Measurements from ENCODE around the gene MRPL33.

MRPL33 gene

DNA sequence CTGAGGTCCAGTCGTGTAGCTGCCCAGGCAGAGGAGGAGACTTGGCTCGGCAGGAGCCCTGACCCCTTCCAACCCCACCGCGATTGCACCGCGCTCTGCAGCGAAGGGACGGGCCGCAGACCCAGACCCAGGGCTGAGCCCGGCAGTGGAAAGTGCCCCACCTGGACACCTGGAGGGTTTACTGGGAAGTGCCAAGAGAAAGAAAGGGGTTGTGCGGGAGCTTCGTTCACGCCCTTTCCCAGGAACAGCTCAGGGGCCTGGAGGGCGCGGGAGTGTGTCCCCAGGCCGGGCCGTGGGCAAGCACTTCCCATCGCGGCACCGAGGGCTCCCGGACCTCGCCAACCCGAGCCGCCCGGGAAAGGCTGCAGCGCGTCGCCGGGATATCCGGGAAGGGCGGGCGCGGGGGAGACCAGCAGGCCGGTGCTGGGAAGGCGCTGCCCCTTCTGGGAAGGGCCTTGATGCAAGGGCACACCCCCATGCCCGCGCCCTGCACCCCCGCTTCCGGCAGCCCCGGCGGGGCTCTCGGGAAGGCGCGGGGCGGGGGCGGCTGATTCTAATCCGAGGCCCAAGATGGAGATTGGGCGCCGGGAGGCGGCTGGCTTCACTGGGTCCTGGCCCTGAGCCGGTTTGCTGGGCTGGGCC is 36.1 kb upstream of the MRPL33 start:
- Histone ChIP-seq H4K8ac (ENCODE audit: low read depth, low read length) (peak overlapping the region; percentile 84), H3K79me1 (ENCODE audit: low read length) (peaks cover 4% of the 10 kb centered on the region), H3K9ac (ENCODE audit: low read length) (peak overlapping the region; percentile 35), H3K4me2 (ENCODE audit: low read length) (peak overlapping the region; percentile 76), H3K4me1 (ENCODE audit: control insufficient read depth in 1 of 2, insufficient read depth in 2 of 2, low read length in 2 of 2) (peaks cover 3 to 10% of the 10 kb centered on the region in 2 experiments), H4K91ac (ENCODE audit: low read depth, low read length) (peak overlapping the region; percentile 82), H3K79me2 (ENCODE audit: control insufficient read depth, insufficient read depth, low read length, poor library complexity) (peaks cover 4% of the 10 kb centered on the region), H3K27ac (ENCODE audit: low read depth, low read length) (no peak overlapping the region), H3K23ac (ENCODE audit: low read length) (no peak overlapping the region), H4K12ac (ENCODE audit: low read depth, low read length) (peak overlapping the region; percentile 55), H3K4ac (ENCODE audit: low read depth, low read length) (peak overlapping the region; percentile 5), H3K36me3 (ENCODE audit: control insufficient read depth in 1 of 2, insufficient read depth in 2 of 2, low read length in 2 of 2) (no peaks in the 10 kb centered on the region), H3K14ac (ENCODE audit: low read length) (peak overlapping the region; percentile 23), H2BK12ac (ENCODE audit: low read length) (peak overlapping the region; percentile 41), H3K18ac (ENCODE audit: low read length) (peak overlapping the region; percentile 13), H3K27me3 (ENCODE audit: insufficient read depth, low read length) (no peaks in the 10 kb centered on the region), H3K9me3 (ENCODE audit: insufficient read depth, low read depth, low read length) (peaks cover 2% of the 10 kb centered on the region), H3K4me3 (ENCODE audit: low read depth, low read length) (peak overlapping the region; percentile 55), H2AK5ac (ENCODE audit: low read length) (no peak overlapping the region), H2BK120ac (ENCODE audit: insufficient read depth, low read length, poor library complexity) (peak overlapping the region; percentile 70), H2AFZ (ENCODE audit: insufficient read depth, low read length, poor library complexity) (peak overlapping the region; percentile 38), H2BK5ac (ENCODE audit: low read depth, low read length, poor library complexity) (no peak overlapping the region)
- no CpG with 5 or more reads among the region's 51 CpGs for WGBS (ENCODE audit: extremely low coverage, insufficient coverage, insufficient read length)
- no peak for DNase-seq

GRCh38 chr2:27736031-27736889 is 35.3 kb upstream of the MRPL33 start:
- Histone ChIP-seq H3K27me3 (ENCODE audit: insufficient read depth, low read length) (no peaks in the 10 kb centered on the region), H3K9ac (ENCODE audit: low read length) (no peak overlapping the region), H3K79me2 (ENCODE audit: control insufficient read depth, insufficient read depth, low read length, poor library complexity) (peaks cover 4% of the 10 kb centered on the region), H4K8ac (ENCODE audit: low read depth, low read length) (peak overlapping the region; percentile 84), H3K4me1 (ENCODE audit: control insufficient read depth in 1 of 2, insufficient read depth in 2 of 2, low read length in 2 of 2) (peaks cover 3 to 10% of the 10 kb centered on the region in 2 experiments), H2AFZ (ENCODE audit: insufficient read depth, low read length, poor library complexity) (peak overlapping the region; percentile 38), H2BK12ac (ENCODE audit: low read length) (no peak overlapping the region), H2BK120ac (ENCODE audit: insufficient read depth, low read length, poor library complexity) (no peak overlapping the region), H3K4ac (ENCODE audit: low read depth, low read length) (no peak overlapping the region), H3K4me2 (ENCODE audit: low read length) (peak overlapping the region; percentile 76), H3K14ac (ENCODE audit: low read length) (no peak overlapping the region), H2BK5ac (ENCODE audit: low read depth, low read length, poor library complexity) (no peak overlapping the region), H3K27ac (ENCODE audit: low read depth, low read length) (no peak overlapping the region), H3K18ac (ENCODE audit: low read length) (no peak overlapping the region), H3K23ac (ENCODE audit: low read length) (no peak overlapping the region), H3K4me3 (ENCODE audit: low read depth, low read length) (no peak overlapping the region), H4K12ac (ENCODE audit: low read depth, low read length) (no peak overlapping the region), H4K91ac (ENCODE audit: low read depth, low read length) (no peak overlapping the region), H3K9me3 (ENCODE audit: insufficient read depth, low read depth, low read length) (peaks cover 3% of the 10 kb centered on the region), H3K79me1 (ENCODE audit: low read length) (peaks cover 4% of the 10 kb centered on the region), H3K36me3 (ENCODE audit: control insufficient read depth in 1 of 2, insufficient read depth in 2 of 2, low read length in 2 of 2) (no peaks in the 10 kb centered on the region), H2AK5ac (ENCODE audit: low read length) (no peak overlapping the region)
- WGBS (ENCODE audit: extremely low coverage, insufficient coverage, insufficient read length), result no CpG with 5 or more reads among the region's 10 CpGs
- no peak for DNase-seq

DNA sequence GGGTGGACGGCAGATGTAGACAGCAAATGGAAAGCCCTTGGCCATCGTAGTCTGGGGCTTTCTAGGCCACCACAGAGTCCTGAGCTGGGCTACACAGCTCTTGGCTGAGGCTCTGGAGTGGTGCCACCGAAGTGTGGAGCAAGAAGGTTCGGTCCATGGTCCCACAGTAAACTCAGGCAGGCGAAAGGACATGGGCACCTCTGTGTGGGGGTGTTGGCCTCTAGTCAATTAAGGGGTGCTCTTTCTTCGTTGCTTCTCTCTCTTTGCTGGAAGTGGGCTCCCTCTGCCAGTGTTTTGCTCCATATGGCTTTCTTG is 34.7 kb upstream of the MRPL33 start:
- no peak overlapping the region for H2BK5ac ChIP-seq (ENCODE audit: low read depth, low read length, poor library complexity)

GRCh38 chr2:27737676-27738348 is 33.7 kb upstream of the MRPL33 start:
- H3K4ac ChIP-seq (ENCODE audit: low read depth, low read length), result no peak overlapping the region
- no peak overlapping the region for H2BK120ac ChIP-seq (ENCODE audit: insufficient read depth, low read length, poor library complexity)
- H3K27ac ChIP-seq (ENCODE audit: low read depth, low read length), result no peak overlapping the region
- no peak overlapping the region for H4K91ac ChIP-seq (ENCODE audit: low read depth, low read length)
- H3K4me2 ChIP-seq (ENCODE audit: low read length), result no peak overlapping the region
- no peaks in the 10 kb centered on the region for H3K27me3 ChIP-seq (ENCODE audit: insufficient read depth, low read length)
- H3K14ac ChIP-seq (ENCODE audit: low read length), result no peak overlapping the region
- H2BK12ac ChIP-seq (ENCODE audit: low read length), result no peak overlapping the region
- peaks cover 4% of the 10 kb centered on the region for H3K79me2 ChIP-seq (ENCODE audit: control insufficient read depth, insufficient read depth, low read length, poor library complexity)
- no peak overlapping the region for H4K12ac ChIP-seq (ENCODE audit: low read depth, low read length)
- no peaks in the 10 kb centered on the region for H3K36me3 ChIP-seq (ENCODE audit: control insufficient read depth in 1 of 2, insufficient read depth in 2 of 2, low read length in 2 of 2)
- H3K4me1 ChIP-seq (ENCODE audit: control insufficient read depth in 1 of 2, insufficient read depth in 2 of 2, low read length in 2 of 2), result peaks cover 3 to 10% of the 10 kb centered on the region in 2 experiments
- H3K18ac ChIP-seq (ENCODE audit: low read length), result no peak overlapping the region
- H3K79me1 ChIP-seq (ENCODE audit: low read length), result peaks cover 4% of the 10 kb centered on the region
- H4K8ac ChIP-seq (ENCODE audit: low read depth, low read length), result no peak overlapping the region
- WGBS (ENCODE audit: extremely low coverage, insufficient coverage, insufficient read length), result no CpG with 5 or more reads among the region's 7 CpGs
- no peak overlapping the region for H2AFZ ChIP-seq (ENCODE audit: insufficient read depth, low read length, poor library complexity)
- no peak overlapping the region for H3K23ac ChIP-seq (ENCODE audit: low read length)
- no peak overlapping the region for H2AK5ac ChIP-seq (ENCODE audit: low read length)
- peaks cover 4% of the 10 kb centered on the region for H3K9me3 ChIP-seq (ENCODE audit: insufficient read depth, low read depth, low read length)
- no peak overlapping the region for H3K9ac ChIP-seq (ENCODE audit: low read length)
- no peak overlapping the region for H2BK5ac ChIP-seq (ENCODE audit: low read depth, low read length, poor library complexity)
- no peak overlapping the region for H3K4me3 ChIP-seq (ENCODE audit: low read depth, low read length)
- DNase-seq, result no peak

More for the DNA sequence above, 34.7 kb upstream of the MRPL33 start:
- Histone ChIP-seq H3K4ac (ENCODE audit: low read depth, low read length) (no peak overlapping the region), H3K14ac (ENCODE audit: low read length) (no peak overlapping the region), H3K9ac (ENCODE audit: low read length) (no peak overlapping the region), H2BK120ac (ENCODE audit: insufficient read depth, low read length, poor library complexity) (no peak overlapping the region), H4K91ac (ENCODE audit: low read depth, low read length) (no peak overlapping the region), H3K4me3 (ENCODE audit: low read depth, low read length) (no peak overlapping the region), H4K8ac (ENCODE audit: low read depth, low read length) (no peak overlapping the region), H3K79me1 (ENCODE audit: low read length) (peaks cover 4% of the 10 kb centered on the region), H3K9me3 (ENCODE audit: insufficient read depth, low read depth, low read length) (peaks cover 4% of the 10 kb centered on the region), H2AK5ac (ENCODE audit: low read length) (no peak overlapping the region), H2BK12ac (ENCODE audit: low read length) (no peak overlapping the region), H3K18ac (ENCODE audit: low read length) (no peak overlapping the region), H3K27ac (ENCODE audit: low read depth, low read length) (no peak overlapping the region), H3K23ac (ENCODE audit: low read length) (no peak overlapping the region), H4K12ac (ENCODE audit: low read depth, low read length) (no peak overlapping the region), H3K4me1 (ENCODE audit: control insufficient read depth in 1 of 2, insufficient read depth in 2 of 2, low read length in 2 of 2) (peaks cover 3 to 10% of the 10 kb centered on the region in 2 experiments), H3K4me2 (ENCODE audit: low read length) (no peak overlapping the region), H3K27me3 (ENCODE audit: insufficient read depth, low read length) (no peaks in the 10 kb centered on the region), H3K36me3 (ENCODE audit: control insufficient read depth in 1 of 2, insufficient read depth in 2 of 2, low read length in 2 of 2) (no peaks in the 10 kb centered on the region), H2AFZ (ENCODE audit: insufficient read depth, low read length, poor library complexity) (no peak overlapping the region), H3K79me2 (ENCODE audit: control insufficient read depth, insufficient read depth, low read length, poor library complexity) (peaks cover 4% of the 10 kb centered on the region)
- WGBS (ENCODE audit: extremely low coverage, insufficient coverage, insufficient read length), result no CpG with 5 or more reads among the region's 6 CpGs
- DNase-seq, result no peak

Measured in trophoblast cell (in vitro differentiated cells and primary cell).